HG03060 (cell line): Measurements from ENCODE around the gene SACM1L.

Experiments
- ATAC-seq: cut with Tn5 transposase; IDR thresholded peaks from one replicate; pipeline ENCODE4 v1.9.1; 2021; ENCODE audit warnings: low read depth, moderate number of reproducible peaks; ENCODE audit not compliant: unreplicated experiment

SACM1L gene

GRCh38 chr3:45762647-45763302, 73.6 kb downstream of the SACM1L start:
- ATAC-seq: no peak

GRCh38 chr3:45763303-45763675, 74.1 kb downstream of the SACM1L start:
- no peak for ATAC-seq

- no peak for ATAC-seq
Measured at GRCh38 chr3:45765266-45765851, 76.2 kb downstream of the SACM1L start.

- no peak for ATAC-seq
Measured at GRCh38 chr3:45765958-45766357, 76.8 kb downstream of the SACM1L start.

- no peak for ATAC-seq
Measured at GRCh38 chr3:45771166-45771775, 82.1 kb downstream of the SACM1L start.

- no peak for ATAC-seq
Measured at GRCh38 chr3:45771831-45772230, 82.6 kb downstream of the SACM1L start.

- no peak for ATAC-seq
Measured at GRCh38 chr3:45772341-45773035, 83.3 kb downstream of the SACM1L start.

- ATAC-seq: no peak
Measured at GRCh38 chr3:45773072-45773471, 83.9 kb downstream of the SACM1L start.

GRCh38 chr3:45773714-45774449, 84.7 kb downstream of the SACM1L start:
- ATAC-seq: no peak

GRCh38 chr3:45774581-45775521, 85.7 kb downstream of the SACM1L start:
- no peak for ATAC-seq

GRCh38 chr3:45775571-45776300, 86.5 kb downstream of the SACM1L start:
- no peak for ATAC-seq

- ATAC-seq: no peak
Measured at GRCh38 chr3:45776301-45776595, 87.1 kb downstream of the SACM1L start.

- ATAC-seq: no peak
Measured at GRCh38 chr3:45776611-45777010, 87.4 kb downstream of the SACM1L start.

- ATAC-seq: no peak
Measured at GRCh38 chr3:45777111-45777745, 88.0 kb downstream of the SACM1L start.

GRCh38 chr3:45777746-45778386, 88.7 kb downstream of the SACM1L start:
- no peak for ATAC-seq

- no peak for ATAC-seq
Measured at GRCh38 chr3:45778761-45779201, 89.6 kb downstream of the SACM1L start.

GRCh38 chr3:45779746-45780735, 90.8 kb downstream of the SACM1L start:
- ATAC-seq: no peak
